PC-3 (cell line): ENCODE results near the gene CNIH3. TPM values are rescaled to one million over a fixed set of nuclear protein-coding genes. Genes with fewer than 3 reads are reported as not detected.

Experiments used
- ATAC-seq: fragments of 200-7000 bp; cut with Tn5 transposase; 2 replicates; pipeline ENCODE4 v1.9.1; 2020; ENCODE audit warnings: mild to moderate bottlenecking, moderate library complexity
- BruUV-seq: library from RNA; stranded (reverse); fragments of 400-500 nt; replicated peaks from 2 replicates; lab custom pipeline; 2021; lab: Mats Ljungman, UMichigan
- CTCF ChIA-PET: fragments of 300-600 bp; sonication (Branson Sonifier 250); formaldehyde crosslinking; loops from one replicate; lab custom pipeline; 2022; ENCODE audit warnings: antibody characterized with exemption; lab: Charles Lee
- POLR2A ChIA-PET: fragments of 300-600 bp; sonication (Branson Sonifier 250); formaldehyde crosslinking; loops from one replicate; lab custom pipeline; 2022; ENCODE audit warnings: antibody characterized with exemption; ENCODE audit not compliant: unreplicated experiment; lab: Charles Lee
- DNase-seq: peaks from one replicate; pipeline ENCODE4 v3.0.0-alpha.2; 2015
- H2AFZ ChIP-seq: fragments of 300-600 bp; sonication (generic); 2 replicates; pipeline ENCODE4 v1.6.0; 2016; ENCODE audit warnings: antibody characterized with exemption, low read length
- H3F3A ChIP-seq: fragments of 300-600 bp; sonication (generic); one replicate; pipeline ENCODE4 v1.6.0; 2017; ENCODE audit warnings: antibody characterized with exemption, low read length, control low read depth, mild to moderate bottlenecking; ENCODE audit not compliant: unreplicated experiment
- H3K27ac ChIP-seq: fragments of 300-600 bp; sonication (generic); 2 replicates; pipeline ENCODE4 v1.5.1; 2016; ENCODE audit warnings: mild to moderate bottlenecking, low read length
- H3K27me3 ChIP-seq: fragments of 300-600 bp; sonication (generic); 2 replicates; pipeline ENCODE4 v1.6.1; 2016; ENCODE audit warnings: low read length, mixed read lengths
- H3K36me3 ChIP-seq: fragments of 300-600 bp; sonication (generic); 2 replicates; pipeline ENCODE4 v1.6.1; 2016; ENCODE audit warnings: low read depth, mixed run types, low read length, mixed read lengths
- H3K4me1 ChIP-seq: fragments of 300-600 bp; sonication (generic); 2 replicates; pipeline ENCODE4 v1.5.1; 2016; ENCODE audit warnings: low read length; ENCODE audit not compliant: insufficient read depth
- H3K4me2 ChIP-seq: fragments of 300-600 bp; sonication (generic); 2 replicates; pipeline ENCODE4 v1.6.0; 2016; ENCODE audit warnings: low read length
- H3K4me3 ChIP-seq: fragments of 300-600 bp; sonication (generic); 2 replicates; pipeline ENCODE4 v1.5.1; 2016; ENCODE audit warnings: mild to moderate bottlenecking, low read length, mixed read lengths
- H3K79me2 ChIP-seq: fragments of 300-600 bp; sonication (generic); 2 replicates; pipeline ENCODE4 v1.6.1; 2017; ENCODE audit warnings: low read length, mixed read lengths
- H3K9ac ChIP-seq: fragments of 300-600 bp; sonication (generic); 2 replicates; pipeline ENCODE4 v1.6.0; 2016; ENCODE audit warnings: mild to moderate bottlenecking, low read length
- H3K9me2 ChIP-seq: fragments of 300-600 bp; sonication (generic); replicated peaks from 2 replicates; pipeline ENCODE4 v1.6.1; 2016; ENCODE audit warnings: mixed run types, low read length, mixed read lengths
- H3K9me3 ChIP-seq: fragments of 300-600 bp; sonication (generic); 2 replicates; pipeline ENCODE4 v1.6.1; 2016; ENCODE audit warnings: low read length, mixed read lengths
- H4K20me1 ChIP-seq: fragments of 300-600 bp; sonication (generic); 2 replicates; pipeline ENCODE4 v1.6.1; 2016; ENCODE audit warnings: low read length, mixed read lengths
- CTCF ChIP-seq: fragments of 300-600 bp; sonication (generic); conservative IDR thresholded peaks from 2 replicates; pipeline ENCODE4 v1.5.1; 2017; ENCODE audit warnings: antibody characterized with exemption, low read depth, mild to moderate bottlenecking, low read length
- EZH2 ChIP-seq: fragments of 300-600 bp; sonication (generic); IDR thresholded peaks from one replicate; pipeline ENCODE4 v1.6.1; 2017; ENCODE audit warnings: antibody characterized with exemption, mild to moderate bottlenecking, low read length; ENCODE audit not compliant: unreplicated experiment
- EZH2phosphoT487 ChIP-seq: fragments of 300-600 bp; sonication (generic); IDR thresholded peaks from 2 replicates; pipeline ENCODE4 v1.6.1; 2018; ENCODE audit warnings: mild to moderate bottlenecking, antibody characterized with exemption, low read length, borderline replicate concordance
- intact Hi-C: fragments of 100-400 bp; cut with micrococcal nuclease; formaldehyde crosslinking; loops from 2 replicates; pipeline ENCODE4 v1.9.0; 2023
- total RNA-seq: library from RNA; depleted of rRNA; stranded (reverse); fragments of >200 nt; gene quantifications from 2 replicates; pipeline ENCODE4 v1.2.3, GENCODE V29; 2014

The CNIH3 gene
- total RNA-seq, 1 experiment from 2014 or later: 7.4 TPM

GRCh38 chr1:224637936-224638335 is 21.8 kb downstream of the CNIH3 start:
- Histone ChIP-seq H3K4me1 (peaks cover 62% of the 10 kb centered on the region), H3K9me2 (no peaks in the 10 kb centered on the region), H3K27ac (peak overlapping the region; percentile 66), H3K9ac (0 out of 2 replicates have a peak overlapping the region, but pooled peaks have one; percentile 7), H3K9me3 (no peaks in the 10 kb centered on the region), H4K20me1 (no peaks in the 10 kb centered on the region), H3K4me2 (peak overlapping the region; percentile 64), H3K4me3 (peak overlapping the region; percentile 7; the same call in 1 of the 2 replicates), H3K27me3 (no peaks in the 10 kb centered on the region), H2AFZ (peak overlapping the region; percentile 51), H3K36me3 (no peaks in the 10 kb centered on the region), H3K79me2 (no peaks in the 10 kb centered on the region), H3F3A (no peaks in the 10 kb centered on the region)
- ChIA-PET POLR2A (no interaction called here), CTCF (interaction anchor here (1.0 kb wide), 1 partner anchor 125 kb away, joined by 5 read pairs; no protein-coding TSS in a partner anchor)
- no TSS peak for BruUV-seq
- no peak for DNase-seq
- no peak for TF ChIP-seq EZH2
- TF ChIP-seq EZH2phosphoT487: no peak
- TF ChIP-seq CTCF: no peak
- intact Hi-C loops: loop anchor here (1.0 to 5.0 kb wide), 3 partner anchors 22 to 206 kb away; partner anchors contain the start of genes CNIH3 and WDR26
- ATAC-seq: peak; percentile 14

- CTCF ChIA-PET: interaction anchor here (0.7 kb wide), 1 partner anchor 53 kb away, joined by 5 read pairs; no protein-coding TSS in a partner anchor
- ATAC-seq: no peak
- intact Hi-C loops: loop anchor here (5.0 kb wide), 1 partner anchor 207 kb away; the partner anchor contains the start of gene WDR26
- no peaks in the 10 kb centered on the region for H3K27me3 ChIP-seq
- H3F3A ChIP-seq: no peaks in the 10 kb centered on the region
- H3K27ac ChIP-seq: no peak overlapping the region
- no peak for TF ChIP-seq EZH2
- no peak for TF ChIP-seq EZH2phosphoT487
- no peak for TF ChIP-seq CTCF
- H3K9me2 ChIP-seq: no peaks in the 10 kb centered on the region
- H3K36me3 ChIP-seq: no peaks in the 10 kb centered on the region
- peaks cover 56% of the 10 kb centered on the region for H3K4me1 ChIP-seq
- no peak overlapping the region for H2AFZ ChIP-seq
- no peak overlapping the region for H3K4me2 ChIP-seq
- H3K9me3 ChIP-seq: no peaks in the 10 kb centered on the region
- POLR2A ChIA-PET: no interaction called here
- no peak overlapping the region for H3K9ac ChIP-seq
- no peak overlapping the region for H3K4me3 ChIP-seq
- H3K79me2 ChIP-seq: no peaks in the 10 kb centered on the region
- DNase-seq: no peak
- BruUV-seq: no TSS peak
- H4K20me1 ChIP-seq: no peaks in the 10 kb centered on the region
Observed at GRCh38 chr1:224639426-224639975, 23.4 kb downstream of the CNIH3 start.

- DNase-seq (no peak), ATAC-seq (no peak)
- no peaks in the 10 kb centered on the region for H3K9me3 ChIP-seq
- no peak overlapping the region for H3K4me3 ChIP-seq
- no peak overlapping the region for H3K27ac ChIP-seq
- no peak overlapping the region for H3K9ac ChIP-seq
- intact Hi-C loops: no loop called here
- TF ChIP-seq EZH2phosphoT487 (no peak), CTCF (no peak), EZH2 (no peak)
- H3F3A ChIP-seq: no peaks in the 10 kb centered on the region
- no peaks in the 10 kb centered on the region for H3K9me2 ChIP-seq
- no peak overlapping the region for H2AFZ ChIP-seq
- CTCF ChIA-PET: no interaction called here
- peaks cover 51% of the 10 kb centered on the region for H3K4me1 ChIP-seq
- no peaks in the 10 kb centered on the region for H3K79me2 ChIP-seq
- POLR2A ChIA-PET: no interaction called here
- H3K4me2 ChIP-seq: no peak overlapping the region
- no peaks in the 10 kb centered on the region for H3K36me3 ChIP-seq
- BruUV-seq: no TSS peak
- H4K20me1 ChIP-seq: no peaks in the 10 kb centered on the region
- H3K27me3 ChIP-seq: no peaks in the 10 kb centered on the region
Observed at GRCh38 chr1:224640018-224640417, 23.9 kb downstream of the CNIH3 start.
